Endothelial cell of umbilical vein (primary cell): ENCODE measurements around the gene CIDEB.

Experiments used
- CTCF ChIP-seq, 2 donors: IDR thresholded peaks; 1 replicate in 1 of 2; 2 replicates in 1 of 2; pipeline ENCODE4 v1.5.1; 2011; ENCODE audit warnings: low read length in 2 of 2, mild to moderate bottlenecking in 2 of 2, moderate library complexity in 2 of 2, control low read depth in 1 of 2, inconsistent platforms in 1 of 2, low read depth in 1 of 2; ENCODE audit not compliant: insufficient read depth in 1 of 2; ENCODE audit errors: extremely low read depth in 1 of 2
- EZH2 ChIP-seq: IDR thresholded peaks from 2 replicates; pipeline ENCODE4 v1.6.1; 2012; ENCODE audit warnings: borderline replicate concordance, low read depth, mild to moderate bottlenecking, moderate library complexity, low read length, inconsistent platforms; ENCODE audit not compliant: severe bottlenecking
- FOS ChIP-seq: IDR thresholded peaks from 2 replicates; pipeline ENCODE4 v1.6.1; 2011; ENCODE audit warnings: mild to moderate bottlenecking, low read length, moderate library complexity, borderline replicate concordance; ENCODE audit not compliant: insufficient read depth
- GATA2 ChIP-seq: IDR thresholded peaks from 2 replicates; pipeline ENCODE4 v1.7.0; 2011; ENCODE audit warnings: low read depth, mild to moderate bottlenecking, moderate library complexity, mixed read lengths, low read length; ENCODE audit not compliant: insufficient read length, insufficient read depth
- JUN ChIP-seq: IDR thresholded peaks from 2 replicates; pipeline ENCODE4 v1.6.1; 2011; ENCODE audit warnings: borderline replicate concordance, low read depth; ENCODE audit not compliant: insufficient read length, insufficient read depth
- MAX ChIP-seq: IDR thresholded peaks from 2 replicates; pipeline ENCODE4 v1.6.1; 2011; ENCODE audit not compliant: insufficient read depth, insufficient read length
- MYC ChIP-seq: IDR thresholded peaks from one replicate; pipeline ENCODE4 v1.6.1; 2011; ENCODE audit warnings: mild to moderate bottlenecking, low read depth, low read length
- POLR2A ChIP-seq: IDR thresholded peaks from 2 replicates; pipeline ENCODE4 v1.6.1; 2012; ENCODE audit warnings: low read depth, mild to moderate bottlenecking, control low read depth, low read length
- POLR2AphosphoS5 ChIP-seq: IDR thresholded peaks from 2 replicates; pipeline ENCODE4 v1.6.1; 2012; ENCODE audit warnings: low read depth, mild to moderate bottlenecking, control low read depth, low read length, moderate library complexity; ENCODE audit not compliant: insufficient read depth

- no peak for TF ChIP-seq POLR2AphosphoS5
- TF ChIP-seq EZH2 = no peak
- no peak for TF ChIP-seq MAX
- TF ChIP-seq CTCF (IDR thresholded peaks at IDR 0.05; ENCODE audit: extremely low read depth in 1 of 2, insufficient read depth in 1 of 2, low read depth in 1 of 2, low read length in 2 of 2) = no peak
- no peak for TF ChIP-seq POLR2A
- TF ChIP-seq MYC = no peak
- TF ChIP-seq FOS = no peak
- TF ChIP-seq JUN = no peak
- TF ChIP-seq GATA2 = no peak
These were observed 35.3 kb downstream of the CIDEB start for GRCh38 chr14:24272467-24272866.
